Measurements from ENCODE around the gene HDAC7.
"Not testable (repeated sequence)": the region's sequence is repeated elsewhere in the genome, so short reads cannot be mapped to it uniquely, and the experiment has no call there.

Gene HDAC7

DNA sequence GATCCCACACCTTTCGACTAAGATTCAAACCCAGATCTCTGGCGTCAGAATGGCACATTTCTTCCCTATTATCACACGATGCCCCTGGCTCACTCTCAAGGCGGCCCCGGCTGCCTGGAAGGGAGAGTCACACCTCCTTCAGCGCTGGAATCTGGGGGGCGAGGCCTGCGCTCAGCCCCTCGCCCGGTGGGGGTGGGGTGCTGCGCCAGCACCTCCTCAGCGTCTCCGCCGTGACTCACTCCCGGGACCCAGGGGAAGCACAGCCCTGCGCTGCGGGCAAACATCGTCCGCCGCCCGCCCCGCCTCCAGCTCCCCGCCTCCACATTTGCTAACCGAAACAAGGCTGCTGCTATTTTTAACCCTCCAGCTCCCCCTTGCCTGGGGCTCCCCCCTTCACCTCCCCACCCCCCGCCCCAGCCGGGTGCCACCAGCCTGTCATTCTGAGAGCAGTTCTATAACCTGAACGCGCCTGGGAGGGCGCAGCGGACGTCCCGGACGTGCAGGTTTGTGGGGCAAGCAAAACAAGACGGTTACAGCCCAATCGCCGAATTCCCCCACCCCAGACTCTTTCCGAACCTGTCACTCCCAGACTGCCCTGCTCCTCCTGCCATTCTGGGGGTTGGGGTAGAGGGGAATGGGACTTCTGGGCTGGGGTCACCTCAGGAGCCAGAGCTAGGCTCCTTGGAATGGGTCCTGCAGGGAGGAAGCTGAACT lies 6.7 kb downstream of the HDAC7 start:
- peak; percentile 74 for DNase-seq (ENCODE audit: low read depth)

DNA sequence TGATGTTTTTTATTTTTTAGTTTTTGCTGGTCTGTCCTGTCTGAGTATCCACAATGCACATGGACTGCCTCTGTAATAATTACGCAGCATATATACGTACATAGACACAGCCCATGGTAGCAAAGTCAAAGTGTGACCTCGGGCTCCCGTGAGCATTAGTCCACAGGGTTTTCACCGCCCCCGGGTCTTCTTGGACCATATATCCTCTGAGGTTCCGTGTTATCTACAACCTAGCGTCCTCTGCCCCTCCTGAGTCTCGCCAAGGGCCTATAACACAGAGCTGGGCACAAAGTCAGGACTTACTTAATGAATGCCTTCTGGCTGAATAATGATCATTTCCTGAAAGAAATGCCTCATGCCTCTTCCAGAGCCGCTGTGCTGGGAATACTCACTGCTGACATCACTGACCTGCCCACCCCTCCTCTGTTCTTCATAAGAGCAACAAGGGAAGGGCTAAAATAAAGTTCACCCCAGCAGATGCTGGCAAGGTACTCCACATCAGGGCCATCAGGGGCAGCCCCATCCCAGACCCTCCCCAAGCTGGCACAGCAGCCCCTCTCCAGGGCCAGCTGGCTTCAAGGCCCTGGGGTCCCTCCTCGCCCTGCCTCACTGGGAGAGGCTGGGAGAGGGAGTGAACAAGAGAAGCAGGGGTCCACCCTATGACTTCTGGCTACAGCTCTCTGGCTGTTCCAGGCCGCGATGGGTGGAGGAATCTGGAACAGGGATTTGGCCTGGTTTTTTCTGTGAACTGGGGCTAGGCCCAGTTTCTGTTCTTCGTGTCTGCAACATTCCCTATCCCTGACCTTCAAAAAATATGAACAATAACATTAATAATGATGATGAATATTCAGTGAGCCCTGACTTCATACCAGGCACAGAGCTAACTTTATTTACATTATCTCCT lies 7.9 kb downstream of the HDAC7 start:
- DNase-seq (ENCODE audit: low read depth): no peak

DNA sequence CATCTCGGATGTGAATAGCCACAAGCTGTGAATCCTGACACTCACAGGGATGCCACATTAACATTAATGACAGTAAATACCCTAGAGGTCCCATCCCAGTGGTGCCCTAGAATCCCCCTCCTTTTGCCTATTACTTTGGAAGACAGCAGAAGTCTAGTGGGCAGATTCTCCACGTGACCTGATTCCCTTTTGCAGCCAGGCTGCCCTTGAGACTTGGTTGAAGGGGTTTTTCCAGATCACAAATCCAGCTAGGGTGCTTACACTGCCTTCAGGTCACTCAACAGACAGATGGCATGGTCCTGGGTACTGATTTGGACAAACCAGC lies 8.7 kb downstream of the HDAC7 start:
- DNase-seq (ENCODE audit: low read depth): no peak

DNA sequence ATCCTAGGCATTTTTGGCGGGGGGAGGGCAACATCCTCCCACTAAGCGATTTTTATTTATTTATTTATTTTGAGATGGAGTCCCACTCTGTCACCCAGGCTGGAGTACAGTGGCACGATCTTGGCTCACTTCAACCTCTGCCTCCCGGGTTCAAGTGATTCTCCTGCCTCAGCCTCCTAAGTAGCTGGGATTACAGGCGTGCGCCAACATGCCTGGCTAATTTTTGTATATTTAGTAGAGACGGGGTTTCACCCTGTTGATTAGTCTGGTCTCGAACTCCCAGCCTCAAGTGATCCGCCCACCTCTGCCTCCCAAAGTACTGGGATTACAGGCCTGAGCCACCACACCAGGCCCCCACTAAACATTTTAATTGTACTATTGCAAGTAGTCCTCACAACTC lies 10.2 kb downstream of the HDAC7 start:
- not testable (repeated sequence) for DNase-seq (ENCODE audit: low read depth)

DNA sequence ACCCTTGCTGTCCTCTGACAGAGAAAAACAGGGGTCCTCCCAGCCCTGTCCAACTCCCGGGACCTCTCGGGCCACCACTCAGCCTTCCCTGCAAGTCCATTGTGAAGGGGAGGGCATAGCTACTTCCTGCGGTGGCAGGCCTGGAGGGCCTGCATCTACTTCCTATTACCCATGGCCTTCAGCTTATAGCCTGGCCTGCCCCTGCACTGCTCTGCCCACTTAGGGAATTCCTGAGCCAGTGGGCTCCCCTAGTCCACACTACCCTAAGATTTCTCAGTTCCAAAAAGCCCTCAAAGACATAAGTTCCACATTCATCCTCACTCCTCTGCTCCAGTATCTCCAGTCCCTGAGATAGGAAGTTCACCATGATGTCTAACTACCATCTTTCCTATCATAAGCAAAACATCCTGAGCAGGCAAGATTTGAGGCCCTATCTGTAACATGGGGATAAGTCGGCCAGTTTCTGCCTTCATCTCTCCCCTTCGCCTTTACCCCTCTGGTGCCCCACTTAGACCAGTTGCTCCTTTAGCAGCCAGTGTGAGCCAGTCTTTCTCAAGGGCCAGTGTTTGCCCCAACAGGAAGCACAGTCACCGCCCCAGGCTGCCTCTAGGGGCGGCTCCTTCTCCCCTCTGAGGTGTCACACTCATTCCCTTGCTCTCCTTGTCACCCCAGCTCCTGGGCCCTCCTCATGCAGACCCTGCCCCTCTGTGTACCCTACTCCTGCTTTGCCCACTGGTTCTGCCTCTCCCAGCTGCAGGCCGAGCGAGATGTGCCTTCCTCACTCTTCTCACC lies 10.9 kb downstream of the HDAC7 start:
- DNase-seq (ENCODE audit: low read depth): no peak

DNA sequence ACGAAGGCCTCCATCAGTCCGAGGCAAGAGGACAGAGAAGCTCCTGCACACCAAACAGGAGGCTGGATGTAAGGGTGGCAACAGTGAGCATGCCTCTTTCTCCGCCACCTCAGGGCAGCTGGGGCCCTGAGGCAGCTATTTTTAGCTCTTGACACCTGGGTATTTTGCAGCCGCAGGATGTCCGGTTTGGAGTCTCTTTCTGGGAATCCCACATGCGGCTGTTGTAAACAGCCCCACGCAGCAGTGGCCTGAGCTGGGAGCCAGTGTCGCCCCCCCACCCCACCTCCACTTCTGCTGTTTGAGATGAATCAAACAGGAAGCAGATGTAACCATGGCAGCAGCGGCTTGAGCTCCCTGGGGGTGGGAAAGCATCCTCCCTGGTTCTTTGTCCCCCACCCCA lies 11.7 kb downstream of the HDAC7 start:
- DNase-seq (ENCODE audit: low read depth): peak; percentile 65

DNA sequence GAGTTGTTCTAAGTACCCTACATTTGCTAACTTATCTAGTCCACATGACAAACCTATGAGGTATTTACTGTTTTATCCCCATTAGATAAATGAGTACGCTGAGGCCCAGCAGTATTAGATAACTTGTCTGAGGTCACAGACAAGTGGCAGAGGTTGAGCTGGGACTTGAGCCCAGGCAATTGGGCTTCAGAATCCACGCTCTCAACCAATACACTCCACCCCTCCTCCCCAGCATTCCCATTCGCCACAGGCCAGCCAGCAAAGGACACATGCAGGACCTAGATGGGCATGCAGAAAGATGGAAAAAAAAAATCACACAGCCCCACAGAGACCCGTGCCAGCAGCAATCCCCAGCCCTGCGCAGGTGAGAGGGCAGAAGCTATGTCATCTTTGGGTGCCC lies 12.4 kb downstream of the HDAC7 start:
- DNase-seq (ENCODE audit: low read depth): no peak

DNA sequence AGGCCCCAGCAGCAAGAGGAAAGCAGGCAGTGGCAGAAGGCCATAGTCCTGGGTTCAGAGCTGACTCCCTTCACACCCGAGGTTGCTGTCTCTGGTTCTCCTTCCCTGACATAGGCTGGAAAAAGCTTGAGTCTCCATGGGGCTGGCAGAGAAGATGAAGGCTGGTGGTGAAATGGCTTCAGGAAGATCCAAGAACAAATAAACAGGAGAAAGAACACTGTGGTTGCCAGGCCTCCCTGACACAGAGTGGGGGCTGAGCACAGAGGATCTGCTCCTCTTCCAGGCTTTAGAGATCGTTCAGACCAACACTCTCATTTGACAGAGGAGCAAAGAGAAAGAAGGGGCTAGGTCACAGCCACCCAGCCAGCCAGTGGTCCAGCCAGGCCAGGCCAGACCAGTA lies 14.3 kb downstream of the HDAC7 start:
- no peak for DNase-seq (ENCODE audit: low read depth)

DNA sequence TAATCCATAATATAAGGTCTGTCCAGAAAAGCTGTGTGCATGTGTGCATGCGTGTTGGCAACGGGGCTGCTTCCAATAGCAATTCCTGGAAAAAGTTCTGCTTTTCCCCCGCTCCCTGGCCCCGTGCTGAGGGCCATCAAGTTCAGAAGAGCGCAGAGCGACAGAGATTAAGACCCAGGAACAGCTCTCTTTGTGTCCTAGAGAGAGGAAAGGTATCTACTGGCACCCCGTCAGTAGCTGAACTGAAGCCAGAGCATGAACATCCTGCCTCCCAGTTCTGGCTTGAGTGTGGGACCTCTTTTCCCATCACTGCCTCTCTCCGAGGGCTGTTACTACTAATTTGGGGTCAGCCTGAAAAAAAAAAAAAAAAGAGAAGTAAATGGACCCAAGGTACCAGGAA lies 15.5 kb downstream of the HDAC7 start:
- DNase-seq (ENCODE audit: low read depth): no peak

DNA sequence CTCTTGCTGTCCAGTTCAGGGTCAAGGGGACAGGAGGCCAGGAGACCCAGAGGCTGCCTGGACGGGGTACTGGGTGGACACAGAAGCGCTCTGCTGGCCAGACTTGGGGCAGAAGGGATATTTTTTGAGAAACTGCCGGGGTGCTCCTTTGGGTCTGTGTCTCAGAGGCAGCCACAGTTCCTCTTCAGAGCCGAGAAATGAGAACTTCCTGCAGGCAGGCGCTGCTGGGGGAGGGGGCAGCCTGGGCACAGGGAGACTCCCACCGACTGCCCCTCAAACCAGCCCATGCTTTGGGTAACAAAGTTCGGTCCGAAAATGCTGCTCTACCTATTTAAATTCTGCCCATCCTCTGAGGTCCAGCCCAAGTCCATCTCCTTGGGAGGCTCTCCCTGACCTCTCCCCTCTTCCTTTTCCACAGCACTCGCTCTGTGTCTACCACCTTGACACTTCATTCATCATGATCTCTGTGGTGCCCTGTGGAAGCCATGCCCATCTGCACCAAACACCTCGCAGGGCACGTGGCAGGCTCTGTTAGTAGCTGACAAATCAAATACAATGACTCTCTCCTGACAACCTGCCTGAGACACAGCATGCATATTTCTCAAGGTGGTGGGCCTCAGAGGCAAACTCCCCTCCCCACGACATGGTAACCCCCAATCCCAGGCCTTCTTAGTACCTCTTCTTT lies 16.4 kb downstream of the HDAC7 start:
- no peak for DNase-seq (ENCODE audit: low read depth)

DNA sequence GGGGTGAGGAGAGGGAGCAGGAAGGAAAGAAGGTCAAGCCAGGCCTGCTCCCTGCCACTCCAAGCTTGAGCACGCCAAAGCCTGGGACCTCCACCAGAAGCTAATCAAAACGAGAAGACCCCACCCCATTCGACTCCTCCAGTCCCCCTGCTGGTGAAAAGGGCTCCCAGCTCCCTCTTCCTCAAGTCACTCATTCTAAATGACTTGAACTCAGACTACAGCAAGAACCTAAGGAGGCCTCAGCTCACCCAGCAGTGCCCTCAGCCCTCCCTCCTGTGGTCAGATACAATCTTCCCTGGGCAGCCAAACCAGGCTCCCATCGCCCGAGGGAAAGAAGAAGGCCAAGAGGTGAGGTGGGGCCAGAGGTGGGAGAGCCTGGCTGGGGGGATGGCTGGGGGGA lies 17.4 kb downstream of the HDAC7 start:
- no peak for DNase-seq (ENCODE audit: low read depth)

DNA sequence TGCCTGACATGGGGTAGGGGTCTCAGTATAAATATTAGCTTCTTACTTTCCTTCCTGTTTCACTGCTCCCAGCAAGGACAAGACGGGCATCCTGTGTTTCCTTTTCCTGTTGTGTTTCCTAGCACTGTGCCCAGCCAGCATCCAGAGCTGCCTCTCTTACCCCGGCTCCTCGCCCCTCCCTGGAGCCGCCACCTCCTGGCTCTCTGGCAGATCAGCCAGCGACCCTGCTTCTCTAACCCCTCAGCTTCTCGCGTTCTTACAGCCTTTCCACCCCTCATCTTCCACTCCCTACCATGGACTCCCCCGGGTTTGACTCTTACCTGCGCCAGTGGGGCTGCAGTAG lies 17.8 kb downstream of the HDAC7 start:
- no peak for DNase-seq (ENCODE audit: low read depth)

DNA sequence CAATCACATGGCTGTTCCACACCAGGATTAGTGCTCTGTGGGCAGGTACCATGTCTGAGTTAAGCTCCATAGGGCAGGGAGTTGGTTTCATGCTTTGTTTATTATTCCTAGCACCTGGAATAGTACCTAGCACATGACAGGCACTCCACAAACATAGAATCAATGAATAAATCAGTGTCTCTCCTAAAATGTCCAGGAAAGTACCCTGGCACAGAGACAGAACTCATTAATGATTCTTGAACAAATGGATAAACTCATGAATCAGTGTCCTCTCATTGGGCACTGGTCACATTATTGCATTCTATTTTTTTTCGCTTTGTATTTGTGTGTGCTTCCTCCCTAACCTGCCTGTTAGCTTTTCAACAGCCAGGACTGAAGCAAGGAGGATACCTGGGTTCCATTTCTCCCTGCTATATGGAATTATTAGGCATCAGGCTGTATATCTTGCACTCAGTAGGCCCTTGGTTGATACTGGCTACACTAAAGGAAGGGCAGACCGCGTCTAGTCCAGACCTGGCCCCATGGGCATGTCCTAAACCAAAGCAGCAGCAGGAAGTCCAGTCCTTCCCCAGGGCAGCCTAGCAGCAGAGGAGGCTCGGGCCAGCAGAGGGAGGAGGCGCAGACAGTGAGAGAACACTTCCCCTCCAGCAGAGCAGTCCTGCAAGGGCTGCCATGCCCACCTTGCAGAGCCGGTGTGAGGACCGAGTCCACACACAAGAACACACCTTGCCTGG lies 18.4 kb downstream of the HDAC7 start:
- no peak for DNase-seq (ENCODE audit: low read depth)

DNA sequence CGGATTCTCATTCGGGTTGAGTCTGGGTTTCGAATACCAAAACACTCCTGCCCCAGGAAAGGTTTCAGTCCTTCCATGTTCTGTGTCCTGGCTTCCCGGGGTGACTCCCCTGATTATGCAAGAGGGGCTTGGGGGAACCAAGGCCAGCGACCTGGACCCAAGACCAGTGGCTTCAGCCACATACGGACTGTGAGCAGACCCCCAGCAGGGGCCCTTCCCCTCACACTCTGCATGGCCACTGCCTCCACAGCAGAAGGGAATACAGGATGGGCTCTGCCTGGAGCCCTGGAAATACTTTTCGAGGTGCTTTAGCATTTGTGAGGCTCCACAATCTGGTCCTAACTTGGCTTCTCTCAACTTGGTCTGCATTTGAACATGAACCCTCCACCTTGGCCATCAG lies 19.1 kb downstream of the HDAC7 start:
- no peak for DNase-seq (ENCODE audit: low read depth)

DNA sequence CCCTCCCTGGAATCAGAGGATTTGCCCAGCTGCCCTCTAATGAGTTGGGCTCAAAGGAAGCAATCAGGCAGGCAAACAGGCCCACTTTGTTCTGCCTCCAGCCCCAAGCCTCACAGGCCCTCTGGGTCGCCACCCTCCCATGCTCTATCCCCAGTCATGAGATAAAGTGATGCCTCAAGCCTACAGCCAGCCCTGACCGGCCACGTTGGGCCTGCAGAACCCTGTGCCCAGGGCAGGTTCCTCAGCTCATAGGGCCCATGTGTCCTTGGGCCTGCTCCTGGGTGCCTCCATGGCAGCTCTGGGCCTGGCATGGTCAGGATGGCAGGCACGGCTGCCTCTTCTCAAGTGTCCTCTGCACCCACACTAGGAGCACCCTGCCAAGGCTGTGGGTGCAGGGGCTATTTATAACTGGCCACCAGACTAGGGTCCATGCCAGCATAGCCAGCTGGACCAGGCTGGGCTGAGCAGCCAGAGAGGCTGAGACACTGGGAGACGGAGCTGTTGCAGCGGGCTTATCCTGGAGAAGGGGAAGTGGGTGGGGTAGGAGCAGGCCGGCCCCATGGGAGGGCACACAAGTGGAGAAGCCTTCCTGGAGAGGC lies 20.2 kb downstream of the HDAC7 start:
- DNase-seq (ENCODE audit: low read depth): no peak

DNA sequence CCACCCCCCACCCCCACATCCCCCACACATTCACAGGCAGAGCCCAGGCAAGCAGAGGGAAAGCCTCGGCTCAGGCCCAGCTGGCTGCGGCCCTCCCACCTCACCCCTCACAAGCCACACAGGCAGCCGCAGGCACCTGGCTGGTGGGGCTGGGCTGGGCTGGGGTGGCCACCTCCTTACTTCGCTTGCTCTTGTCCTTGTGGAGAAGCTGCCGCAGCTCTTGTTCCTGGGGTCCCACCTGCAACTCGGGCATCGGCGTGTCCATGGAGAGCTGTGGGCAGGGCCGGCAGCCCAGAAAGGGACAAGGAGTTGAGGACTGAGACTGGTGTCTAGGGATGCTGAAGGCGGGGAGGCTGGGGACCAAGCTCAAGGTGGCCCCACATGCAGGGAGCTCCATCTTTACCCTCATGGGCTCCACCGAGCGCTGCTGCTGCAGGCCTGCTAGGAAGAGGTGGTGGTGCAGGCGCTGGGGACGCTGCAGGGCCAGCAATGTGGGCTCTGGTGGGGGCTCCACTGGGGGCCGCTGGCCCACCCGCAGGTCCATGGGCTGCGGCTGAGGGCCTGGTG lies 21.2 kb downstream of the HDAC7 start:
- no peak for DNase-seq (ENCODE audit: low read depth)

DNA sequence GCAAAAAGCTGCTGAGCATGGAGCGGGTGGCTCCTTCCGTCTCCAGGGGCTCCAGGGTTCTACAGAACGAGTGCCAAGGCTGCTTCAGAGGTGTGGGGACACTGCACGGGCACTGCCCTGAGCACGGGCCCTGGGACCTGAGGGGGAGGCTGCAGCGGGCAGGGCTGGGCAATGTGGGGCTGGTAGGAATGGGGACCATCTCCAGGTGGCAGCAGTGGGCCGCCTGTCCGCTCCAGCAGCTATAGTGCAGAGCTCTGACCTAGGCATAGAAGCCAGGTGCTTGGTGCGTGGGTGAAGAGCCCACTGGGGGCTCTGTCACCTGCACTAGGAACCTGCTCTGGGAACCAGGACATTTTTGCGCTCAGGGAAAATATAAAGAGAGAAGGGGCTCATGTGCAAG lies 22.3 kb downstream of the HDAC7 start:
- DNase-seq (ENCODE audit: low read depth): no peak

DNA sequence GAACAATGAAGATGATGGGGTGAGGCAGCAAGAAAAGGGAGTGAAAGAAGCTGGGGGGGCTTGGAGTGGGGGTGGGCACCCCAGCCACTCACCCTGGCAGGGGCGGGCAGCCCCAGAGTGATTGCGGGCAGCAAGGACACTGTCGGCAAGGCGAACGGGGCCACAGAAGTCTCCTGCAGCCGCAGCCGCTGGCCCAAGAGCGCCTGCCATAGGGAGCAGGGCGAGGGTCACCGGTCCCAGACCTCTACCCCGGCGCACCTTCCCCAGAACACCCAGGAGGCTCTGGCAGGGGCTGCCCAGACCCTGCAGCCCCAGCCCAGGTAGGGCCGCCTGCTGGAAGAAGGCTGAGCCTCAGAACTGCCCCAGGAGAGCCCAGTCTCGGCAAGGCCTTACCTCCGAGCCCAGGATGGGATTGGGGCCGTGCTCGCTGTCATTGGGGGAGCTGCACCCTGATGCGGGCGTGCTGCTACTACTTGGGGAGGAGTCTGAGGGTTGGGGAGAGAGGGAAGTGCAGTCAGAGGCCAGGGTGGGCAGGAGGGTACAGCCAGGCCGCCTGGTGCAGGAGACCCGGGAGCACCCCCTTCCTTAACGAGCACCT lies 23.8 kb downstream of the HDAC7 start:
- DNase-seq (ENCODE audit: low read depth): no peak

DNA sequence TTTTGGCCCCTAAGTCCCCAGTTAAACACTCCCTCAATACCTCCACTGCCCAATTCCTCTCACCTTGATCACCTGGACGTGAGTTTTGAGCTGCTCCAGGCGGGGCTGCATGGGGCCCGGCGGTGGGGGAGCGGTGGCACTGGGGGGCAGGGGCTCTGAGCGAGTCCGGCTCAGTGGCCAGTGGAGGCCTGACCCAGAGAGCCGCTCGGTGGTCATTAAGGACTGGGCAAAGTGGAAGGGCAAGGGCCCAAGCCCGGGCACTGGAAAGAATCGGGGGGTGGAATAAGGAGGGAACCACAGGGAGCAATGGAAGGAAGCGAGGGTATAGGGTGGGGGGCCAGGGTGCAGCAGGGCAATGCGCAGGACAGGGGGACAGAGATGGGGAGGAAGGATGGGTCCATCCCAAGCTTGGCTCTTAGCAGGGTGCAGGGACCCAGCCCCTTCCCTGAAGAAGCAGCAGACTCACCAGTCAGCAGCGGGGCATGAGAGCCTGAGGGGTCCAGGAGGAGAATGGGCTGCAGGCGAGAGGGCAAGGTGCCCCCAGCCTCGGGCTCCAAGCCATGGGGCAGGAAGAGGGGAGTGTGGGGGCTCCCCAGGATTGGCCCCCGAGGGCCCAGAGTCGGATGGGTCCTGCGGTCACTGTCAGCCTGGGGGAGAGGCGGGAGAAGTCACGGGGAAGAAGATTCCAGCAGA lies 24.4 kb downstream of the HDAC7 start:
- DNase-seq (ENCODE audit: low read depth): no peak

DNA sequence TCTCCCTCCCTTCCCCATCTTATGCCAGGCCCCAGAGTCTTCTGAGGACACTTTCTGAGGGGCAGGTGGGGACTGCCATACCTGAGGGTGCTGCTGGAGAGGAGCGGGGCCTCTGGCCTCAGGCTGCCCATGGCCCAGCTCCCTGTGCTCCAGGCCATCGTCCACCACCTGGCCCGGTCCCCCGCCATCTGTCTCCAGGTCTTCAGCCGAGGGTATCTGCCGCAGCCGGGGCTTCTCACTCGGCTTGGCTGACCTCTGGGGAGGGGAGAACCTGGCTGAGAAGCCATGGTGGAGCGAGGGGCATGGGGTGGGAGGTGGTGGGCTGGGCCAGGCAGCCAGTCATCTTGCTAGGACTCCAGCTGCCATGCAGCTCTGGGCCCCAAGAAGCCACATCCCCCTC lies 25.0 kb downstream of the HDAC7 start:
- no peak for DNase-seq (ENCODE audit: low read depth)

Measured in stimulated activated CD8-positive, alpha-beta memory T cell treated with anti-CD3 and anti-CD28 coated beads, Interleukin-15, amount 100 ng/mL, for 1 hour (primary cell).